ENCODE data around the gene STMN1.

STMN1 gene

DNA sequence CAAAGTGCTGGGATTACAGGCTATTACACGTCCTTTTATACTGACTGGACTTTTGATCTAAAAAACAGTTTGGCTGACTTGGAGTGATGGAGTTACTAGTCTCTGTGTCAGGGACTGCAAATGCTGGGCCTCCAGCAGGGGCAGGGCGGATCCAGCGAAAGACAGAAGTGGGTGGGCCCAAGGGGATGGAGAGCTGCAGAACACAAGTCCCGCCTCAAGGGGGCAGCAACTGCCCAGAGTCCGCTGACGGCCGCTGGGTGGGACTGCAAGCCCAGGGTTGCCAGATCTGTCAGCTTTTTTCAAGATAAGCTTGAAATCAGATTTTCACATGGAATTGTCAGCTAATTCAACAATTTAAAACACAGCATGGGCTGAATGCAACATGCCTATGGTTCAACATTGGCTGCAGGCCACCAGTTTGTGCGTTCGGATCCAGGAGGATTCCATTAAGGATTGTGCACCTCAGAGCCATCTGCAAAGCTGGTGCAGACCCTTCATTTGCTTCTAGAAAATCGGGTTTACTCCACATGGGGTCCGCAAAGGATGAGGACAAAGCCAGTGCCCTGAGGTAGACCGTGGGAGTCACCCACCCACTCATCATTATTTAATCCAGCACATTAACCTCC lies 10.7 kb downstream of the STMN1 start:
- peak; percentile 76 to 77 for DNase-seq (ENCODE audit: low read depth in 2 of 2)

DNA sequence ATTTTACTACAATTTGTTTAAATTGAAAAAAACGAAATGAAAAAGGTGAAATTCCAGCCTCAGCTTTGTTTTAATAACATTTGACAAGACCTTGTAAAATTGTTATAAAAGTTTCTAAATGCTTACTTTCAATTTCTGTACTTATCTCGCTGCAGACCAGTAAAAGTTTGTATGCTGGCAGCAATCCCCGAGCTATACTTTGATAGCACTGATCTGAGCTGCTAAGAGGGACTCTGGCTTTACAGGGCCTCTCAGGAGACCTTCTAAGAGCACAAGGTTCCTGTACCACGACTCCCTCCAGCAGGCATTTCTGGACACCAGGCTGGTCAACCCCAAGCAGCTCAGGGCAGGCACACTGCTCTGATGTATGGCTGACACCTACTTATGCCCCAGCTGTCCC lies 13.1 kb downstream of the STMN1 start:
- no peak for DNase-seq (ENCODE audit: low read depth in 2 of 2)

DNA sequence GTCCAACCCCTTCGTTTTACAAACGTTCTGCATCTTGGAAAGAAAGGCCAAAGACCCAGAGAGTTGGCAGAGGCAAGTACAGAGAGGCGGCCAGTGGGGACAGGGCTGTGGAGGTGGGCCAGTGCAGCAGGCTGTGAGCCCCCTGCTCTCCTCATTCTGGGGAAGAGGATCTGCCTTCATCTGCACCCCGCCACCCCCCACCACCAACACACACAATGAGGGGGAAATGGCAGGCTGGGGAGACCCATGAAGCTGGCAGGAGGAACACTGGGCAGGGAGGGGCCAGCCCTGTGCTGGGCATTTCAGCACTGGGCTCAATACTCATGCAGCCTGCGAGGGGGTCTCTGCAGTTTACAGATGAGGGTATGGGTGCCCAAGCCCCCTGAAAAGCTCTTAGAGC lies 14.6 kb downstream of the STMN1 start:
- DNase-seq (ENCODE audit: low read depth in 2 of 2): no peak

DNA sequence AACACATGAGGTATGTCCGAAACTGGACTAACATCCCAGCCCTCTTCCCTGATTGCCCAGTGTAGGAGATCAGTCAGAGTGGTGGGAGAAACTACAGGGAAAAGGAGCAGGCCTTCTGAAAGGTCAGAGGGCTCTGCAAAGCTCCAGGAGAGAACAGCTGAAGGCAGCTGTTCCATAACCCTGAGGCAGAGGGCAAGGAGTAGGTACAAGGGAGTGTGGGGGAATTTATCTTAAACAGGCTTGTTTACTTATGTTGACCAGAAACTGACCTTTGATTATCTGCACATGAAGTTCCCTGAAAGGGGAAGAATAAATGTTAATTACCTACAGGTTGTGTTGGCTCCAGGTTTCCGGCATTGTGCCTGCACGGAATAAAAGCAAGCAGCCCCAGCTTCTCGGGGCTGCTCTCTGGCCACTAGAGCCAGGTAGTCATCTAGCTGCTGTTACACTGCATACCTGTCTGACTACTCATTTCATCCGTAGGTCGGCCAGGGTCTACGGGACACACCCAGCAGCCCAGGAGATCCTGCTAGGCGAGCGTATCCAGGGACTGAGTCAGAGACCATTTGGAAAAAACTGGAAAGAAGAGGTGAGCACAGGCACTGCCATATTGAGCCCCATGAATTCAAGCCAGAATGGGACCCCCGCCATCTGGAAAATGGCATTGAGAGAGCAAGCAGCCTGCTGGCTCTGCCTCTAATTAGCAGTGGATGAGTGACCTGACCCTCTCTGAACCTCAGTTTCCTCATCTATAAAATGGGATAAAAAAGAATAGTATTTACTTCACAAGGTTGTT lies 15.8 kb downstream of the STMN1 start:
- DNase-seq (ENCODE audit: low read depth in 2 of 2): no peak

DNA sequence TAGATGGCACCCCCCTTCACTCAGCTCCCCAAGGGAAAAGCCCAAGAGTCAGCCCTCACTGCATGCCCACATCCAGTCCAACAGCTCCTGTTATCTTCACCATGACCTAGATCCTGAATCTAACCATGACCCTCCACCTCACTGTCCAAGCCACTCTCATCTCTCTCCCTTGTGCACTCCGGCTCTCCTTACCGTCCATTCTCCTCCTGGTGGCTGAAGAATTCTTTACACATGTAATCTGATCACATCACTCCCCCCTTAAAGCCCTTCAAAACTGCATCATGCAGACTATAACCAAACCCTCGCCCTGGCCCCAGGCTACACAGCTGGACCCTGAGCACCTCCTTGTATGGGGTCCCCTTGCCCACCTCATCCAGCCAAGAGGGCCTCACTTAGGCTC lies 16.7 kb downstream of the STMN1 start:
- no peak for DNase-seq (ENCODE audit: low read depth in 2 of 2)

DNA sequence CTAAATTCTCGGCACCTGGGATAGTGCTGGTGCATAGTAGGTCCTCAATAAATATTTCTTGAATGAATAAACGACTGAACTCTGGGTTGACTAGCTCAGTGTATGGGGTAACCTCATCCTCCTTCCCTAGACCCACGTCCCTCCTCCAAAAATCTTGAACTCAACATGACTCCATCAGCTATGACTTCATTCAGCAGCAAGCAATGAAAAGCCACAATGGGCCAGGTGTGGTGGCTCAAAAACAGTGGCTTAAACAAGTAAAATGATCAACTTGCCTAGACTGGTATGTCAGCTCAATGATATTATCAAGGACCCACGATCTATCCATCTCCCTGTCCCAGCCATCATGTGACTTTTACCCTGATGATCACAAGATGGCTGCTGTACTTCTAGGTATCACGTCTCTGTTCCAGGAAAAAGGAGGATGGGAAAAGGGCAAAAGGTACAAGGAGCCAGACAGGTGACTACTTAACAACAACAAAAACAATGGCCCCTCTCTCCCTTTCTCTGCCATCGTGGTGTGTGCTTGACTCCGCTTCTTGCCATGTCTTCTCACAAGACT lies 17.7 kb downstream of the STMN1 start:
- no peak for DNase-seq (ENCODE audit: low read depth in 2 of 2)

DNA sequence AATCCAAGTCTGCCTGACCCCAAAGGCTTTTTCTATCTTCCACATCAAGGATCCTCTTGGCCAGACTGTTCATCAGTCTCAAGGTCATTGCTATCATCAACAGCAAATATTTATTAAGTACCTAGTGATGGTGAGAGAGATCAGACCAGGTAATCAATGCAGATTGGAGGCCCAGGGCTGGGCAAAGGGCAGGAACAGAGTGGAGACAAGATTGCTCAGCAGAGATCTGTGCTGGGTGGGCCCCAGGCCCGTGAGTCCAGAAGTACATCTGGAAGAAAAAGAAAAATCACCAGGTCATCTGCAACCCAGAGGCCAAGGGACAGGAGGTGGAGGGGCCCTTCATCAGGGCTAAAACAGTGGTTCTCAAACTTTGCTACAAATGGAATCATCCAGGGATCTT lies 20.6 kb downstream of the STMN1 start:
- no peak for DNase-seq (ENCODE audit: low read depth in 2 of 2)

DNA sequence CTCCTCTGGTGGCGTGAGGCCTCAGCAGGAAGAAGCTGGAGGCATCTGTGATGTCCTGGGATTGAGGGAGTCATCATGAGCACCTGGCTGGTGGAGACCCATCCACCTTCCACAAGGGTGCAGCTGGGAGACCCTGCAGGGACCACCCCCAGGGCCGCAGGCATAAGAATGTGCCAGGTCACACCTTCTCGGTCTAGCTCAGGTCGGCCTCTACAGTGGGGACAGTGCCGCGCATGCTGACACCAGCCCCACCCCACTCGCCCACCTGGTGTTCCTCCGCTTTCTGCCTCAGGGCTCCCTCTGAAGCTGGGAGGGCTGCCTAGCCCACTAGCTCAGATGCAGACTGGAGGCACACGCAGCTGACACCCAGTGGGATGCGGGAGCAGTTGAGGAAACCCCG lies 25.0 kb downstream of the STMN1 start:
- DNase-seq (ENCODE audit: low read depth in 2 of 2): no peak

DNA sequence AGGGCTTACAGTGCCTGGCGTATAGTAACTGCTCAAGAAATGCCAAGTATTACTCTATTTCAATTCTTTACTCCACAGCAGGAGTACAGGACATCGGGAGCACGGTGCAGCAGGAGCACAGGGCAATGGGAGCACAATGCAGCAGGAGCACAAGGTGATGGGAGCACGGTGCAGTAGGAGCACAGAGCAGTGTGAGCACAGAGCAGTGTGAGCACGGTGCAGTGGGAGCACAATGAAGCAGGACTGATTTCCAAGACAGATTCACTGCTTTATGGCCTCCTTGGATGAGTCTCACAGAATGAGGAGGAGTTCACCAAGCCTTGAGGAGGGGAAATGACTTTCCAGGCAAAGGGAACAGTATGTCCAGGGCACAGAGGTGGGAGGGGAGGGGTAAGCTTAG lies 25.7 kb downstream of the STMN1 start:
- DNase-seq (ENCODE audit: low read depth in 2 of 2): no peak

DNA sequence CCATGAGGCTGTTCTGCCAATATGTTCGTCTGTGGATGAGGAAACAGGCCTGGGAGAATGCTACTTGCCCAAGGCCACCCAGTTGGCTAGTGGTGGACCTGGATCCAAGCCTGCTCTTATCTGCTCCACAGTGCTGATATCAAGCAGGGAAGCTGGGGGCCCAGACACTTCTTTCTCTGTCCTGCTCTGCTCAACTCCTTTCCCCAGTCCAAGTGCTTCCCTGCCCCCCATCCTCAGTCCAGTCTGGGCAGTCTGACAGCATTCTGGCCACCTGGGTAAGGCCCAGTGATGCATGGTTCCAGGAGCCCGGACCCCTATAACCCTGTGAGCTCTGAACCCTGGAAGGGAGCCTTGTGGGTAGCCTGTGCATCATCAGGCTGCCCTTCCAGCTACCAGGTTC lies 26.5 kb downstream of the STMN1 start:
- DNase-seq (ENCODE audit: low read depth in 2 of 2): no peak

DNA sequence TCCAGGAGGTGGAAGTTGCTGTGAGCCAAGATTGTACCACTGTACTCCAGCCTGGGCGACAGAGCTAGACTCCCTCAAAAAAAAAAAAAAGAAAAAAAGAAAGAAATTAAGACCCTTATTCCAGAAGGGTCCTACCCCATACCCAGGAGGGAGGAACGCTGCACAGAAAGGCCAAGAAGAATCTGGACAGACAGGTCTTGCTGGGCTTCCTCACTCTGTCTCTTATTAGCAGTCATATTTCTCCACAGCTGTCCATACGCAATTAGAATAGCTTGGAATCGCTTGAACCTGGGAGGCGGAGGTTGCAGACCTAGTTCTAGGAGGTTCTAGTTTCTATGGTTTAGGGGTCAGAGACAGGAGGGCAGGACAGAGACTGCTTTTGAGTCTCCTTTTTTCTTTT lies 27.5 kb downstream of the STMN1 start:
- no peak for DNase-seq (ENCODE audit: low read depth in 2 of 2)

DNA sequence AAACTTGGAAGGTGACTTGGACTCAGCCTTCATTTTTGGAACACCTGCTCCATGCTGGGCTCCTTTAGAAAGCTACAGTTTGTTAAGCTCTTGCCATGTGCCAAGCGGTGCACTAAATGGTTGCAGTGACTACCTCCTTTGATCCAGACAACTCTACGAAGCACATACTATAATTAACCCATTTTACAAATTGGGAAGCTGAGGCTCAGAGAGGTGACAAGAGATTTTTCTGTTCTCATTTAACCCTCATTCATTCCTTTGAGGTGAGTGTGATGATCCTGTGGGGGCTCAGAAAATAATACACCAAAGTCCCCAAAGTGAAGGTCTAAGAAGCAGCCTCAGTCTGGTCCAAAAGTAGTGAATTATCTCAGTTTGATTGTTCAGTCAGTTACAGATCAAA lies 29.1 kb downstream of the STMN1 start:
- DNase-seq (ENCODE audit: low read depth in 2 of 2): no peak

DNA sequence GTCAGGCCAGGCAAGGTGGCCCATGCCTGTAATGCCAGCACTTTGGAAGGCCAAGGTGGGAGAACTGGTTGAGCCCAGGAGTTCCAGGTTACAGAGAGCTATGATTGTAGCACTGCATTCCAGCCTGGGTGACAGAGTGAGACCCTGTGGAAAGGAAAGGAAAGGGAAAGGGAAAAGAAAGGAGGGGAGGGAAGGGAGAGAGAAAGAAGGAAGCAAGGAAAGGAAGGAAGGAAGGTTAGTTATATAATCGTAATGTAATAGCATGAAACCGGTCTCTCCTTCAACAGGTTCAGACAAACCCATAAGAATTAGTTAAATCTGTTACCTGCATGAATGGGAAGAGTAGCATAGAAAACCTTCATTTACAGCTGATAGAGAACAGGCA lies 29.5 kb downstream of the STMN1 start:
- no peak for DNase-seq (ENCODE audit: low read depth in 2 of 2)

DNA sequence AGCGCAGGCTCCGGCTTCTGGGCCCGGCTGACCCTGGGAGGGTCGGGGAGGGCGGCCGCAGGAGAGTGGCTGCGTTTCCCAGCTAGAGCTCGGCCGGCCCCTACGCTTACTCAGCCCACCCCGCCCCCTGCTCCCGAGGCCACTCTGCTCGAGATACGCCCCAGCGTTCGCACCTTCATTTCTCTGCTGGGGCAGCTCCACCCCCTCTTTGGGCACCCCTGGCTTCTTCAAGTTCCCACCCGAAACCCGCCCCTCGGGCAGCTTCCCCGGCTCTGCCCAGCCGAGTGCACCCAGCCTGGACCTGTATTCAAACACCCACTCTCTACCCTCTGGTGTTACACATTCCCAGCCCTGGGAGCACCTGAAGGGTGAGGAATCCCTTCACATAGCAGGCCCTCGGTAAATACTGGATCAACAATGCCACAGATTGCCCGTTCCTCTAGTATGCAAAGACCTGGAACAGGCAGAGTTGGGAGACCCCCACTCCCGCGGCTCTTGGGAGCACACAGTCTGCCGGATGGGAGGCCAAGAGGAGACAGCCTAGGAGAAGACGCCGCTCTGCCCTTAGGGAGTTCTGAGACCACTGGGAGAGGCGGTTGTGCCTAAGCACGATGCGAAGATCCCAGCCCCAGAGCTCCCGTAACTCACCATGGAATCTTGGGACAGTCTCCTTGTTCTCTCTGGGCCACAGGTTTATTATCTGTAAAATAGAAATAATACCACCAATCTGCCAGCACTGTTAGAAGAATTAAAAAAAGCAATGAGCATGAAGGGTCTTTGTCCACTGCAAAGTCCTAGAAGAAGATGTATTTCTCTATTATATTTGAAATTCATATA lies 30.1 kb downstream of the STMN1 start:
- DNase-seq (ENCODE audit: low read depth in 2 of 2): peak in 1 of 2 donors; percentile 17

DNA sequence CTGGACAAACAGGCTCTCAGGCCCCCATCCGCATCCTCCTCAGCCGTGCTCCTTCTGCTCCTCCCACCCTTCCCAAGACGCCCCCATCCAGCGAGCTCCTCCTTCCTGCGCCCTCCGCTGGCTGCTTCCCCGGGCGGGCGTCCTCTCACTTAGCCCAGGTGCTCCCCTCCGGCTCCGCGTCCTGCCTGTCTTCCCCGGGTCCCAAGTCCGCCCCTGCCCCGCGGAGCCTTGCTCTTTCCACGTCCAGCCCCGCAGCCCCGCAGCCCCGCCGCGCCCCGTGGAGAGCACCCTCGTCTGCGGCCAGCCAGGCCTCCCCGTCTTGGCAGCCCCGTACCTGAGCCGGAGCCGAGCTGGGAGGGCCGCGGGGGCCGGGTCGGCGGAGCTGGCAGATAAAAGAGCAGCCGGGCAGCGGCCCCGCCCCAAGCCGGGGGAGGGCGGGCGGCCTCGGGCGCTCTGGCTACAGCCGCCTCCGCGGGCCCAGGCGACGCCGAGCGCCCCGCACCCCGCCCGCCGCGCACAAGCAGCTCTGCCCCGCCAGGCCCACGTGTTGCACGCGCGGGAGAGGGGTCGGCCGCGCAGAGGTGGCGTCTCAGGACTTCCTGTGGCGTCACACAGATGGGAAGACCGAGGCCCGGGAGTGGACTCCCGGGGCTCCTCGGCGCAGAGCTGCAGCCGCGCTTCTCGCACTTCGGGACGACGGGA lies 30.9 kb downstream of the STMN1 start, which contains the start of gene PAQR7:
Gene PAQR7 (minus strand): TSS at position 555 of the 702 bp plus-strand sequence. CDS start 11,869 bp downstream, outside the sequence.
- DNase-seq (ENCODE audit: low read depth in 2 of 2): peak; percentile 56 to 61

DNA sequence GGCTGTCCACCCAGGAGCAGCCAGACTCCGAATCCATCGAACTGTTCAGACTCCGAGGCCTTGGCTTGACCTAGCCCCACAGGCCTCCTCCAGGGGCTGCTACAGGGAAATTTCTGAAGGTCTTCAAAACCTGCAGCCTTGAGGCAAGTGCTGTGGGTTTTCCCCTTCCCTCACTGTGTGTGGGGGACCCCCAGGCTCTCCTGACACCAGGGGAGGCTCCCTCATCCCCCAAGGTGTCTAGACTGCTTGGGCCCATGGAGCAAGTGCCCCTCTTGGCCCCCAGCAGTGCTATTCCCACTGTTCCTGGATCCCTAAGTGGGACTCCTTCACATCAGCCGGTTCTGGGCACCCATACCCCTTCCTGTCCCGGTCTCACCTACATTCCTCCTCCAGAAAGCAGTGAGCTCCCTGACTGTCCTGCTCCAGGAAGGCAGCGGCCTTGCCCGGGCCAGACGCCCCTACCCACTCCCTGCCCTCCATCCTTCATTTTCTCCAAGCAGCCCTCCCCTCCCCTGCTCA lies 31.5 kb downstream of the STMN1 start:
- DNase-seq (ENCODE audit: low read depth in 2 of 2): no peak

DNA sequence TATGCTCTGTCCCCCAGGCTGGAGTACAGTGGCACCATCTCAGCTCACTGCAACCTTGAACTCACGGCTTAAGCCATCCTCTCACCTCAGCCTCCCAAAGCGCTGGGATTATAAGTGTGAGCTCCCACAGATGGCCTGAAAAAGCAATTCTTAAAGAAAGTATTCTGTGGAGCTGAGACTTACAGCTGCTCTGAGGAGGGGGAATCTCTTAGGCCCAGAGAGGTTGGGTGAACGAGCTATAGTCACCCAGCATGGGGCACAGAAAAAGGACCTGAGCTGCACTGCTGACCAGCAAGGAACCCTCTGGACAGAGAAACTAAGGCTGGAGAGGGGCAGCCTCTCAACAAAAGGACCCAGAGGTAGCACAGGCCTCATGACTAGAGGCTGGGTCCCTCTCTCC lies 32.0 kb downstream of the STMN1 start:
- no peak for DNase-seq (ENCODE audit: low read depth in 2 of 2)

DNA sequence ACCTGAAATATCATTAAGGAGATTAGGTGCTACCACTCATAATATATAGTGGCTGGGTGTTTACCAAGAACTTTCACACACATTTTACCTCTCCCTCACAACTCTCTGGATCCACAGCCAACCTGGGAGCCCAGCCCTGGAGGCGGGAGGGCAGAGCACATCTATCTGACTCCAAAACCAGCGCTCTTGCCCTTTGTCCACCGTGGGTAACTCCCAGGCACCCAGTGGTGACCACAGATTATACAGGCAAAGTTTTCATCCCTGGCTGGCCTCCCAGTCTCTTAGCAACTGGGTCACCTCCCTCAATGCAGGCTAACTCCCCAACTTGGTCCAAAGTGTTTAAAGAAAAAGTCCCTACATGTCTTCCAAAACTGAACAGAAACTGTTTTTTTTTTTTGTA lies 33.1 kb downstream of the STMN1 start:
- DNase-seq (ENCODE audit: low read depth in 2 of 2): no peak

DNA sequence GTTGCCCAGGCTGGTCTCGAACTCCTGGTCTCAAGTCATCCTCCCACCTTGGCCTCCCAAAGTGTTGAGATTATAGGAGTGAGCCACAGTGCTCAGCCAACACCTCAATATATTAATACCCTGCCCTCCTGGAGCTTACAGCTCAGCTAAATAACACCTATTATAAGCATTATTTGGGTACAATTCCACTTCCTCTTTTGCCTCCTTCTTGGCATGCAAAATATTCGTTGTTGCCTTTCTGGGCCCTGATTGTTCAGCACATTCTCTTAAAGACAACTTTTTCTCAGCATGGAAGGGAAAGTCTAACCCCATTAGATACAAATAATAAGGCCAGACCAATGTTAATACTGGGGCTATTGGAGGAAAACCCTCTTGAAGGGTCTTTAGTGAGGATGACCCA lies 33.5 kb downstream of the STMN1 start:
- no peak for DNase-seq (ENCODE audit: low read depth in 2 of 2)

DNA sequence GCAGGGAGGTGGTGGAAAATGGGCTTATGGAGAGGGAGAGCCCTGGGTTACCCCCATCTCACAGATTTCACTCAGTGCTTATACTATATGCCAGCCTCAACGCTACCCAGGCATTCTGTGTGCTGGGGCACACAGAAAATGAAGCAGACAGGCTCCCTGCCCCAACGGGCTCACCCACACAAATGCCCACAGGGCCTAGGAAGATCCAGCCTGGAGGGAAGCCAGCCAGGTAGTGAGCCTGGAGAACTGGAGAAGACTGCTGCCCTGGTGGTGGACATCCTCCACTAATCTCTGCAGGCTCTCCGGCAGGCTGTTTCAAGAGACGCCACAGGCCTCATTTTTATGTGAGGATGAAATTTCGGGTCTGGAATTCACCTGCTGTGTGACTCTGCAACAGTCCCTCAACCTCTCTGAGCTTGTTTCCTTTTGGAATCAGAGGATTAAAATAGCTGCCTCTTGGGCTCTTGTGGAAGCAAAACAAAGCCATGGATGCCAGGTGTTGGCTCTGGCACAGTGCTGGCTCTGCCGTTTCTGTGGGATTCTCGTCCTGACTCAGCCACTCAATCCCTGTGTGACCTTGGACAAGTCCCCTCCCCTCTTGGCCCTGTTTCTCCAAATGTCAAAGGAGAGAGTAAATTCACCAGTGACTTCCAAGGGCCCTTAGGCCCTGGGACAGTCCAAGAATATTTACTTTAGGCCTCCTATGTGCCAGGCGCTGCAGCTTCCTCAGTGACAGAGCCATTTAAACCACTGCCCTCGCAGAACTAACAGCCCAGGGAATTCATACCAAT lies 34.3 kb downstream of the STMN1 start:
- no peak for DNase-seq (ENCODE audit: low read depth in 2 of 2)

Data from stimulated activated CD8-positive, alpha-beta memory T cell treated with anti-CD3 and anti-CD28 coated beads, Interleukin-15, amount 100 ng/mL, for 48 hours (primary cell).